Hepatocyte (in vitro differentiated cells): Measurements from ENCODE around the gene GPR153.

ENCODE experiments used
- EZH2 ChIP-seq: fragments of 200-600 bp; sonication (generic); IDR thresholded peaks from 2 replicates; pipeline ENCODE4 v1.6.1; 2016; ENCODE audit warnings: antibody characterized with exemption, mild to moderate bottlenecking, borderline replicate concordance
- TF ChIP-seq, protein P1 (sequence below): fragments of 200-600 bp; sonication (generic); IDR thresholded peaks from 2 replicates; pipeline ENCODE4 v1.5.1; 2016; ENCODE audit warnings: antibody characterized with exemption, mild to moderate bottlenecking; ENCODE audit not compliant: poor library complexity

DNA sequence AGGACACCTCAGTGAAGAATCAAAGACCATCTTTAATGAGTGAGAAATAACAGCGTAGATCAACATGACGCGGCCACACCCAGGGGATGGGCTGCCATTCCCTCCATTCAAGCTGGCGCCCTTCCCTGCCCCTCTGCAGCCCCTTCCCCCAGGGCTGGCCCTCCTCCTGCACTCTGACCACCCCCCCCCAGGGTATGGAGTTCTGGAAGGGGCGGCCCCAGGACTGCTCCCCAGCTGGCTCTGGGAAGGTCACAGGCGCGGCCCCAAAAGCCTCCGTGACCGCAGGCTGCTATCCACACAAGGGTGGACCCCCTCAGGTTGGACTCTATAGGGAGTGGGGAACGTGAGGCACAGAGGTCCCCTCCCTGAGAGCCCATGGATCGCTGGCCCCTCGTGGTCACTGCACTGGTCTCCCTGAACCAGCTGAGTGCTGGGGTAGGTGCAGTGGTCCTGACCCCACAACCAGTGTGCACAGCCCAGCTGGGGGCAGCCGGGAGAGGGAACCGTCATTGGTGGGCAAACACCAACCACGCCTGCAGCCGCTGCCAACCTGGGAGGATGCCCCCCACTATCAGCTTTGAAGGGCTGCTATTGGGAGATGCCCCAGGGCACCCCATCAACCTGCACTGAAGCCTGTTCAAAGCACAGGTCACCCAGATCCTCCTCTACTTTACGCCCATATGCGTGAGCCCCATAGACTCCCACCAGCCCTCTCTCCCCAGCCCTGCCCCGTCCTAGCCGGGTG, 16.1 kb upstream of the GPR153 start:
- TF ChIP-seq, protein P1, sequence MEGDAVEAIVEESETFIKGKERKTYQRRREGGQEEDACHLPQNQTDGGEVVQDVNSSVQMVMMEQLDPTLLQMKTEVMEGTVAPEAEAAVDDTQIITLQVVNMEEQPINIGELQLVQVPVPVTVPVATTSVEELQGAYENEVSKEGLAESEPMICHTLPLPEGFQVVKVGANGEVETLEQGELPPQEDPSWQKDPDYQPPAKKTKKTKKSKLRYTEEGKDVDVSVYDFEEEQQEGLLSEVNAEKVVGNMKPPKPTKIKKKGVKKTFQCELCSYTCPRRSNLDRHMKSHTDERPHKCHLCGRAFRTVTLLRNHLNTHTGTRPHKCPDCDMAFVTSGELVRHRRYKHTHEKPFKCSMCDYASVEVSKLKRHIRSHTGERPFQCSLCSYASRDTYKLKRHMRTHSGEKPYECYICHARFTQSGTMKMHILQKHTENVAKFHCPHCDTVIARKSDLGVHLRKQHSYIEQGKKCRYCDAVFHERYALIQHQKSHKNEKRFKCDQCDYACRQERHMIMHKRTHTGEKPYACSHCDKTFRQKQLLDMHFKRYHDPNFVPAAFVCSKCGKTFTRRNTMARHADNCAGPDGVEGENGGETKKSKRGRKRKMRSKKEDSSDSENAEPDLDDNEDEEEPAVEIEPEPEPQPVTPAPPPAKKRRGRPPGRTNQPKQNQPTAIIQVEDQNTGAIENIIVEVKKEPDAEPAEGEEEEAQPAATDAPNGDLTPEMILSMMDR: no peak
- no peak for TF ChIP-seq EZH2
